ENCODE measurements around the gene FHIT. TPM values are rescaled to one million over a fixed set of nuclear protein-coding genes. Genes with fewer than 3 reads are reported as not detected.

The FHIT gene
- total and polyA plus RNA-seq, 2 donors from 2014 or later: 20.2 to 61.2 TPM

DNA sequence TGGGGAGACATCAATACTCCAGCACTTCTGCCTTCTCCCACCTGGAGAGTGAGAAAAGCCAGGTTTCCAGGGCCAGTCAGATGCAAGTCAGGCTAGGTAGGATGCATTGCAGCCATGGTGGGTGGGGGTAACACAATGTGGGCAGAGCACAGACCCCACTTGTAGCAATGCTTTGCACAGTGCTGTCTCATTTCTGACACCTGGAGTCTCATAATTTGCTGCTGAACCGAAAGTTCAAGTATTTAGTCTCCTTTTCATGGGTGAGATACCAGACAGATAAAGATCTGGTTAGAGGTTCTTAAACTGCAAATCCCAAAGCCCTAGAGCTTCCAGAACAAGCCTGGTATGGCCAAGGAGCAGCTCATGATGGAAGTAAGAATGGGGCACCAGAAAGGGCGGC, 1321.1 kb downstream of the FHIT start:
- Histone ChIP-seq H3K27me3 (ENCODE audit: control insufficient read depth, insufficient read depth, low read length) (no peaks in the 10 kb centered on the region), H3K9me3 (ENCODE audit: control insufficient read depth in 2 of 3, insufficient read depth in 1 of 3, low read length in 3 of 3) (no peaks in the 10 kb centered on the region), H3K9ac (ENCODE audit: low read length in 3 of 3) (no peak overlapping the region), H3K4me1 (ENCODE audit: control insufficient read depth in 2 of 3, insufficient read depth in 2 of 3, low read depth in 1 of 3, low read length in 3 of 3) (no peaks in the 10 kb centered on the region), H3K4me3 (ENCODE audit: low read length in 3 of 3) (no peak overlapping the region), H3K36me3 (ENCODE audit: control insufficient read depth in 2 of 3, insufficient read depth in 3 of 3, low read length in 3 of 3) (no peaks in the 10 kb centered on the region), H3K27ac (ENCODE audit: low read depth in 2 of 2, low read length in 2 of 2) (no peak overlapping the region)
- FAIRE-seq: no peak
- DNase-seq: no peak
- TF ChIP-seq, protein P1, sequence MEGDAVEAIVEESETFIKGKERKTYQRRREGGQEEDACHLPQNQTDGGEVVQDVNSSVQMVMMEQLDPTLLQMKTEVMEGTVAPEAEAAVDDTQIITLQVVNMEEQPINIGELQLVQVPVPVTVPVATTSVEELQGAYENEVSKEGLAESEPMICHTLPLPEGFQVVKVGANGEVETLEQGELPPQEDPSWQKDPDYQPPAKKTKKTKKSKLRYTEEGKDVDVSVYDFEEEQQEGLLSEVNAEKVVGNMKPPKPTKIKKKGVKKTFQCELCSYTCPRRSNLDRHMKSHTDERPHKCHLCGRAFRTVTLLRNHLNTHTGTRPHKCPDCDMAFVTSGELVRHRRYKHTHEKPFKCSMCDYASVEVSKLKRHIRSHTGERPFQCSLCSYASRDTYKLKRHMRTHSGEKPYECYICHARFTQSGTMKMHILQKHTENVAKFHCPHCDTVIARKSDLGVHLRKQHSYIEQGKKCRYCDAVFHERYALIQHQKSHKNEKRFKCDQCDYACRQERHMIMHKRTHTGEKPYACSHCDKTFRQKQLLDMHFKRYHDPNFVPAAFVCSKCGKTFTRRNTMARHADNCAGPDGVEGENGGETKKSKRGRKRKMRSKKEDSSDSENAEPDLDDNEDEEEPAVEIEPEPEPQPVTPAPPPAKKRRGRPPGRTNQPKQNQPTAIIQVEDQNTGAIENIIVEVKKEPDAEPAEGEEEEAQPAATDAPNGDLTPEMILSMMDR (IDR thresholded peaks at IDR 0.05; ENCODE audit: borderline replicate concordance, extremely low read depth, insufficient read depth): no peak
- intact Hi-C loops (cut with DNase I): no loop called here

DNA sequence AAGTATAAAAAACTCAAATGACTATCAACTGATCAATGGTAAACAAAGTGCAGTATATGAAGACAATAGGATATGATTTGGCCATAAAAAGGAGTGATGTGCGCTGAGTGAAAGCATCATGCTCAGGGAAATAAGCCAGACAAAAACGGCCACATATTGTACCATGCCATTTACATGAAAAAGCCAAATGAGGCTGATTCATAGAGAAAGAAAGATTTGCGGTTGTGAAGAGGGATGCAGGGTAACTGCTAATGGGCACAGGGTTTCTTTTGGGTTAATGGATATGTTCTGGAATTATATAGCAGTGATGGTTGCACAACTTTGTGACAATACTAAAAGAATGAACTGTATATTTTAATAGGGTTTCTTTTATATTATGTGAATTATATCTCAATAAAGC, 1324.2 kb downstream of the FHIT start:
- Histone ChIP-seq H3K36me3 (ENCODE audit: control insufficient read depth in 2 of 3, insufficient read depth in 3 of 3, low read length in 3 of 3) (no peaks in the 10 kb centered on the region), H3K4me3 (ENCODE audit: low read length in 3 of 3) (no peak overlapping the region), H3K4me1 (ENCODE audit: control insufficient read depth in 2 of 3, insufficient read depth in 2 of 3, low read depth in 1 of 3, low read length in 3 of 3) (no peaks in the 10 kb centered on the region), H3K9me3 (ENCODE audit: control insufficient read depth in 2 of 3, insufficient read depth in 1 of 3, low read length in 3 of 3) (no peaks in the 10 kb centered on the region), H3K27me3 (ENCODE audit: control insufficient read depth, insufficient read depth, low read length) (no peaks in the 10 kb centered on the region), H3K27ac (ENCODE audit: low read depth in 2 of 2, low read length in 2 of 2) (no peak overlapping the region), H3K9ac (ENCODE audit: low read length in 3 of 3) (no peak overlapping the region)
- intact Hi-C loops (cut with DNase I): no loop called here
- DNase-seq: no peak
- TF ChIP-seq, protein P1 (IDR thresholded peaks at IDR 0.05; ENCODE audit: borderline replicate concordance, extremely low read depth, insufficient read depth): no peak
- no peak for FAIRE-seq

DNA sequence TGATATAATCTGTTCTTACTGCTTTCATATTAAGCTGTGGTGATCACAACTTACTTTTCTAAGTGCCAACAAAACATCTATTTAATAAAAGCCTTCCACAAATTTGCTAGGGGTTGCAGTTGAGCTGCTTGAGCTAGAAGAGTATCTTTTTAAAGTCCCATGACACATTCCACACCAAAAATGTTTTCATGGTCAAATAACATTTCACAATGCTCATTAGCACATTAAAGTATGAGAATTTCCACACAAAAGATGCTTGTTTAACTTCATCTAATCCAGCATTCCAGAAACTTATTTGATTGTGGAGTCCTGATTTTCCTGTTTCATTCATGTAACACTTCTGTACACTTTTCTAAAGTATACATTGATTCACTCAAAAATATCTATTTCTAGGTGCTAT, 1325.3 kb downstream of the FHIT start:
- Histone ChIP-seq H3K9ac (ENCODE audit: low read length in 3 of 3) (no peak overlapping the region), H3K4me1 (ENCODE audit: control insufficient read depth in 2 of 3, insufficient read depth in 2 of 3, low read depth in 1 of 3, low read length in 3 of 3) (no peaks in the 10 kb centered on the region), H3K9me3 (ENCODE audit: control insufficient read depth in 2 of 3, insufficient read depth in 1 of 3, low read length in 3 of 3) (no peaks in the 10 kb centered on the region), H3K27ac (ENCODE audit: low read depth in 2 of 2, low read length in 2 of 2) (no peak overlapping the region), H3K27me3 (ENCODE audit: control insufficient read depth, insufficient read depth, low read length) (no peaks in the 10 kb centered on the region), H3K36me3 (ENCODE audit: control insufficient read depth in 2 of 3, insufficient read depth in 3 of 3, low read length in 3 of 3) (no peaks in the 10 kb centered on the region), H3K4me3 (ENCODE audit: low read length in 3 of 3) (no peak overlapping the region)
- DNase-seq (no peak), FAIRE-seq (no peak)
- TF ChIP-seq, protein P1 (IDR thresholded peaks at IDR 0.05; ENCODE audit: borderline replicate concordance, extremely low read depth, insufficient read depth): no peak
- intact Hi-C loops (cut with DNase I): no loop called here

DNA sequence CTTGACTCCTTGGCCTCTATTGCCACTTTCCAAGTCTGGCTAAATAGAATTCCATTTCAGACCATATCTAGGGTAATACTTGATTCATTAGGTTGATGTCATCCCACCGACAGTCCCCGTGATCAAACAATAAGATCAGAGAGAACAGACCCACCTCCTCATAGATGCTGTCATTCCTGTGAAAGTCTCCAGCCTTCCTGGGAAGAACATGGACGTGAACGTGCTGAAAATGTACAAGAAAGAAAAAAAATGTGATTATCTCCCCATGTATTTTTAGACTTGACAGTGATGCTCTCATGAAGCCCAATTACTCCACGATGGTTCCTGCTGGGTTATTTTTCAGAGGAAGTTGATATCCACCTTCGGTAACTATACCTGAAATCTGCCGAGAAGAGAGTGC, 1329.1 kb downstream of the FHIT start:
- Histone ChIP-seq H3K4me3 (ENCODE audit: low read length in 3 of 3) (no peak overlapping the region), H3K36me3 (ENCODE audit: control insufficient read depth in 2 of 3, insufficient read depth in 3 of 3, low read length in 3 of 3) (no peaks in the 10 kb centered on the region), H3K27me3 (ENCODE audit: control insufficient read depth, insufficient read depth, low read length) (no peaks in the 10 kb centered on the region), H3K4me1 (ENCODE audit: control insufficient read depth in 2 of 3, insufficient read depth in 2 of 3, low read depth in 1 of 3, low read length in 3 of 3) (no peaks in the 10 kb centered on the region), H3K9ac (ENCODE audit: low read length in 3 of 3) (no peak overlapping the region), H3K27ac (ENCODE audit: low read depth in 2 of 2, low read length in 2 of 2) (no peak overlapping the region), H3K9me3 (ENCODE audit: control insufficient read depth in 2 of 3, insufficient read depth in 1 of 3, low read length in 3 of 3) (no peaks in the 10 kb centered on the region)
- intact Hi-C loops (cut with DNase I): no loop called here
- DNase-seq (no peak), FAIRE-seq (no peak)
- TF ChIP-seq, protein P1 (IDR thresholded peaks at IDR 0.05; ENCODE audit: borderline replicate concordance, extremely low read depth, insufficient read depth): no peak

Data from kidney (tissue), 14 donors.